GM19238 (cell line): ENCODE data around the gene DOCK2.
A peak's percentile ranks its signal among the peaks of the same experiment; 100 is the strongest.
"Not testable (repeated sequence)": the region's sequence is repeated elsewhere in the genome, so short reads cannot be mapped to it uniquely, and the experiment has no call there.

ENCODE experiments used
- DNase-seq: peaks from one replicate; pipeline ENCODE4 v3.0.0; 2011; ENCODE audit warnings: low spot score; ENCODE audit not compliant: insufficient read length

Gene DOCK2

GRCh38 chr5:169637085-169637548, at the start of gene DOCK2:
Gene DOCK2 (plus strand): TSS chr5:169637275. CDS start chr5:169637327, 52 bp downstream.
- DNase-seq: peak; percentile 73

- DNase-seq: no peak
Measured at GRCh38 chr5:169590602-169591001, 46.5 kb upstream of the DOCK2 start.

- DNase-seq: no peak
Measured at GRCh38 chr5:169591636-169592035, 45.4 kb upstream of the DOCK2 start.

- DNase-seq: no peak
Measured at GRCh38 chr5:169592937-169593650, 44.0 kb upstream of the DOCK2 start.

- DNase-seq: no peak
Measured at GRCh38 chr5:169595172-169595820, 41.8 kb upstream of the DOCK2 start.

- DNase-seq: no peak
Measured at GRCh38 chr5:169599451-169599850, 37.6 kb upstream of the DOCK2 start.

- DNase-seq: no peak
Measured at GRCh38 chr5:169602535-169602934, 34.5 kb upstream of the DOCK2 start.

GRCh38 chr5:169606279-169606678, 30.8 kb upstream of the DOCK2 start:
- DNase-seq: no peak

GRCh38 chr5:169607882-169608281, 29.2 kb upstream of the DOCK2 start:
- DNase-seq: no peak

GRCh38 chr5:169609716-169610115, 27.4 kb upstream of the DOCK2 start:
- DNase-seq: no peak

- no peak for DNase-seq
Measured at GRCh38 chr5:169610606-169611005, 26.5 kb upstream of the DOCK2 start.

- DNase-seq: no peak
Measured at GRCh38 chr5:169615561-169615960, 21.5 kb upstream of the DOCK2 start.

- DNase-seq: not testable (repeated sequence)
Measured at GRCh38 chr5:169624307-169624706, 12.8 kb upstream of the DOCK2 start.

GRCh38 chr5:169626779-169627178, 10.3 kb upstream of the DOCK2 start:
- DNase-seq: no peak

- no peak for DNase-seq
Measured at GRCh38 chr5:169627551-169627950, 9.5 kb upstream of the DOCK2 start.

- no peak for DNase-seq
Measured at GRCh38 chr5:169628892-169629291, 8.2 kb upstream of the DOCK2 start.

GRCh38 chr5:169629847-169630548, 7.1 kb upstream of the DOCK2 start:
- no peak for DNase-seq

- no peak for DNase-seq
Measured at GRCh38 chr5:169631360-169631759, 5.7 kb upstream of the DOCK2 start.

GRCh38 chr5:169632946-169633345, 4.1 kb upstream of the DOCK2 start:
- DNase-seq: no peak

- no peak for DNase-seq
Measured at GRCh38 chr5:169634606-169635005, 2.5 kb upstream of the DOCK2 start.

- no peak for DNase-seq
Measured at GRCh38 chr5:169635936-169636335, 1.1 kb upstream of the DOCK2 start.

GRCh38 chr5:169636477-169637084, 494 bp upstream of the DOCK2 start:
- DNase-seq: no peak
